ENCODE data around the gene CXCR1.

GRCh38 chr2:218180467-218181114, 13.8 kb upstream of the CXCR1 start:
- TF ChIP-seq CTCF (IDR thresholded peaks at IDR 0.05), result no peak
- no peak for TF ChIP-seq EZH2 (IDR thresholded peaks at IDR 0.05)

Data from neural progenitor cell (in vitro differentiated cells).